Mucosa of descending colon (tissue), 3 donors: ENCODE measurements around the gene EPB41L3. TPM values are rescaled to one million over a fixed set of nuclear protein-coding genes. Genes with fewer than 3 reads are reported as not detected.

Experiments used
- ATAC-seq: fragments of 200-7000 bp; cut with Tn5 transposase; one replicate; pipeline ENCODE4 v1.9.1; 2020; ENCODE audit warnings: mild to moderate bottlenecking, moderate library complexity
- DNase-seq, 3 donors: peaks; one replicate each; pipeline ENCODE4 v3.0.0-alpha.2; 2020
- H3K36me3 ChIP-seq: fragments of 200-600 bp; one replicate; pipeline ENCODE4 v1.8.0; 2021; ENCODE audit warnings: low read depth, mild to moderate bottlenecking
- H3K4me1 ChIP-seq: fragments of 200-600 bp; one replicate; pipeline ENCODE4 v1.8.0; 2021; ENCODE audit warnings: low read depth, mild to moderate bottlenecking
- H3K4me3 ChIP-seq: fragments of 200-600 bp; one replicate; pipeline ENCODE4 v1.8.0; 2021; ENCODE audit warnings: mild to moderate bottlenecking
- H3K9me3 ChIP-seq: fragments of 200-600 bp; one replicate; pipeline ENCODE4 v1.8.0; 2021; ENCODE audit warnings: mild to moderate bottlenecking
- intact Hi-C, 2 donors: fragments of 100-400 bp; cut with DNase I in 1 of 2; cut with micrococcal nuclease in 1 of 2; formaldehyde crosslinking; loops; one replicate each; pipeline versions ENCODE4 v1.11.0 to v1.11.1; 2022; cut with DNase I, micrococcal nuclease
- total RNA-seq, 3 donors: library from RNA; stranded (reverse); fragmentation: NEBNext Ultra II Directional in 2 of 3; extraction: Animal tissue kit (Norgen Biotek cat#: 25700) in 2 of 3; gene quantifications; one replicate each; pipeline versions ENCODE4 v1.2.1 to v1.2.4, GENCODE V29; 2021 to 2023
- TF ChIP-seq, protein P1 (sequence below): fragments of 200-600 bp; IDR thresholded peaks from one replicate; pipeline ENCODE4 v1.8.0; 2022; ENCODE audit warnings: antibody characterized with exemption, mild to moderate bottlenecking
- donor health status: DM: no; HTN: no; CAD: no; lungs with moderate emphysema.
- donor health status: DM: no; HTN: no; CAD: no.
- donor health status: DM: no; HTN: yes; CAD: no.

Gene EPB41L3
- total RNA-seq, 3 donors from 2014 or later: 83.3 to 98.9 (median 97.3) TPM

DNA sequence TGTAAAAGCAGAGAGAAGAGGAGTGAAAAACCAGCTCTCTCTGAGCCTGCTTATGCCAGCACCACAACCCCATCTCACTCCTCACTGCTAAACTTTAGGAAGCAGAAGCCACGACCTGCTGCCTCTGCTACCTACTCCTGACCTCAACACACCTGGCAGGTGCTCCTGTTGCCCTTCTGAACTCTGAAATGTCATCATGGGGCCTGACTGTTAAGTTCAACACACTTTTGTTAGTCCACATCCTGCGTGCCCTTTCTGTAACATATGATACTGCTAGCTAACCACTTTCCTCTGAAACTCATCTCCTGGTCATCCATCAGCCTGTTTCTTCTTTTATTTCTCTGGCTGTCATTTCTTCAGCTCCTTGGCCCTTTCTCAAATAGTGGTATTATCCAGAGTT, 118.1 kb downstream of the EPB41L3 start:
- intact Hi-C loops: no loop called here
- DNase-seq: no peak
- H3K9me3 ChIP-seq: no peaks in the 10 kb centered on the region
- no peak overlapping the region for H3K4me3 ChIP-seq
- H3K4me1 ChIP-seq: no peaks in the 10 kb centered on the region
- TF ChIP-seq, protein P1, sequence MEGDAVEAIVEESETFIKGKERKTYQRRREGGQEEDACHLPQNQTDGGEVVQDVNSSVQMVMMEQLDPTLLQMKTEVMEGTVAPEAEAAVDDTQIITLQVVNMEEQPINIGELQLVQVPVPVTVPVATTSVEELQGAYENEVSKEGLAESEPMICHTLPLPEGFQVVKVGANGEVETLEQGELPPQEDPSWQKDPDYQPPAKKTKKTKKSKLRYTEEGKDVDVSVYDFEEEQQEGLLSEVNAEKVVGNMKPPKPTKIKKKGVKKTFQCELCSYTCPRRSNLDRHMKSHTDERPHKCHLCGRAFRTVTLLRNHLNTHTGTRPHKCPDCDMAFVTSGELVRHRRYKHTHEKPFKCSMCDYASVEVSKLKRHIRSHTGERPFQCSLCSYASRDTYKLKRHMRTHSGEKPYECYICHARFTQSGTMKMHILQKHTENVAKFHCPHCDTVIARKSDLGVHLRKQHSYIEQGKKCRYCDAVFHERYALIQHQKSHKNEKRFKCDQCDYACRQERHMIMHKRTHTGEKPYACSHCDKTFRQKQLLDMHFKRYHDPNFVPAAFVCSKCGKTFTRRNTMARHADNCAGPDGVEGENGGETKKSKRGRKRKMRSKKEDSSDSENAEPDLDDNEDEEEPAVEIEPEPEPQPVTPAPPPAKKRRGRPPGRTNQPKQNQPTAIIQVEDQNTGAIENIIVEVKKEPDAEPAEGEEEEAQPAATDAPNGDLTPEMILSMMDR: no peak
- H3K36me3 ChIP-seq: no peaks in the 10 kb centered on the region
- no peak for ATAC-seq

DNA sequence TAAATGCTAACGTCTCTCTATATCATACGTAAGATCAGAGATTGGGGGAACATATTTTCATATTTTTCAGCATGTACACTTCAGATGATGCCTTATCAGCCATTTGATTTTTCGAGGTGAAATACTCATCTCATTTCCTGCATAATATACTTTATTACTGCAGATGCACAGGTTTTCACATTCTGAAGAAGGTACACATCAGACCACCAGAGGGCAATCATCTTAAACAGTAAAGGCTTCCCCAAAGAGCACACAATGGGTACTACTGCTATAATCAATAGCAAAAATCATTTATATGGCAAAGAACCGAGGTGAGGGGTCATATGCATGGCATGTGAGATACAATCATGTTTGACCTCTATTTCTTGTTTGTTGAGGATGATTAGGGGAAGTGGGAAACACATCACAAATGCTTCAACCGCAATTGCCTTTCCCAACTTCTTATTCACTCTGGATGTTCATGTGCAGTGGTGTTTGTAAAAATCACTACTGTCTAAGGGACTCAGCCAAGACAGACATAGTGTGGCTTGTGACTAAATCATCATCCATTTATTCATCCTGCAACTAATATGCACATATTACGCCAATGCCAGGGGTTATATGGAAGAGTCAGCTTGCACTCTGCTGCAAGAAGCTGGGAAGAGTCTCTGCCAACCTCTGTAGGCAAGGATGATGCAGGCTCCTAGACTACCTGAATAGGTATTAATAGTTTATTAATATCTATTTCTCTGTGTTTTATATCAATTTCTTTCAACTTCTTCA, 118.7 kb downstream of the EPB41L3 start:
- intact Hi-C loops: no loop called here
- H3K36me3 ChIP-seq: no peaks in the 10 kb centered on the region
- no peaks in the 10 kb centered on the region for H3K9me3 ChIP-seq
- DNase-seq (peak in 1 of 3 donors; percentile 31), ATAC-seq (no peak)
- no peaks in the 10 kb centered on the region for H3K4me1 ChIP-seq
- TF ChIP-seq, protein P1: no peak
- no peak overlapping the region for H3K4me3 ChIP-seq

DNA sequence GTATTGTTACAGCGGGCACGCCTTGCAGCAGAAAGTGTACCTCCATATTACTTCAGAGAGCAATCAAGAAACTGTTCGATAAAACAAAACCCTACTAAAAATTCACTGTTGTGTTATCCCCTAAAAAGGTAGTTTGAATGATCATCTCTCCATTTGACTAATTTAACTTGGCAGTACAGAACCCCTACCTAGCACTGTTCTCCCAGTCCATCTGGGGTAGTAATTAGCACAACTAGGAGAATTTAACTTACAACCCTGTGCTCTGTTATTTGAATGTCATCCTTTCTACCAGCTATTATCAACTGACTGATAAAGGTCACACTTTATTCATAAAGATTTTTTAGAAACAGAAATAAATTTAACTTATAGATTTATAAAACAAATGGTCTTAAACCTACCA, 121.2 kb downstream of the EPB41L3 start:
- intact Hi-C loops: no loop called here
- Histone ChIP-seq H3K36me3 (no peaks in the 10 kb centered on the region), H3K4me1 (no peaks in the 10 kb centered on the region), H3K9me3 (no peaks in the 10 kb centered on the region), H3K4me3 (no peak overlapping the region)
- ATAC-seq (no peak), DNase-seq (no peak)
- TF ChIP-seq, protein P1: no peak

DNA sequence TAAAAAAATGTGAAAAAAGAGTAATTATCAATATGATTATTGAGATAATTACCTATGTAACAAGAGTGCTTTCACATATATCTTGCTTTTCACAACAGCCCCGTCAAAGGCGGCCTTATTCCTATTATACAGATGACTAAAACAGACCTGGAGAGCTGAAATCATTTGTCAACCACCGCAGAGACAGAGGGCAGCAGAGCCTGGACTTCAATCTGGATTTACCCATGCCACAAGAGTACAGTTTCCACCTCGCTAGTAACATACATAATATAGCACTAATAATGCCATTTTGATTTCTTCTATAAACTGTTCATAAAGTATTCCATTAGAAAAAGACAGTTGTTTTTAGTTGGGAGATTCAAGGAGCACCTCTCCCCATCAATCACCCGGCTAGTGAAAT, 121.8 kb downstream of the EPB41L3 start:
- no peak for DNase-seq
- no peaks in the 10 kb centered on the region for H3K4me1 ChIP-seq
- no peak overlapping the region for H3K4me3 ChIP-seq
- no peak for ATAC-seq
- no peaks in the 10 kb centered on the region for H3K36me3 ChIP-seq
- intact Hi-C loops: no loop called here
- TF ChIP-seq, protein P1: no peak
- H3K9me3 ChIP-seq: no peaks in the 10 kb centered on the region

DNA sequence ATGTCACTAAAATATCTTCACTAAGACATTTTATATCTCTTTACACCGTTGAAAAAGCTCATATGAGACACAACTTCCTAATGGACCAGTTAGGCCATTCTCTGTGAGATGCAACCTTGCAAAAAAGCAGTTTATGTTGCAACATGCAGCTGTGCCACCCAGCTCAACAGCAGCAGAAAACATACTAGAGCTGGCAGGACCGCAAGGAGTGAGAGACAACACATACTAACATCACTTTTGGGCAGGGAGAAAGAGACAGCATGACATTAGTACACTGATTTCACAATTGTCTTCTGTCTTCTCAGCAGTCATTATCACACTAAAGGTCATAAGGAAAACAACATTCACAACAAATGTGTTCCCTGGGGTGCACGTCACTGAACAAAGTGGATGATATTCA, 122.9 kb downstream of the EPB41L3 start:
- intact Hi-C loops: no loop called here
- H3K4me1 ChIP-seq: no peaks in the 10 kb centered on the region
- TF ChIP-seq, protein P1: no peak
- no peaks in the 10 kb centered on the region for H3K36me3 ChIP-seq
- DNase-seq (no peak), ATAC-seq (no peak)
- no peak overlapping the region for H3K4me3 ChIP-seq
- H3K9me3 ChIP-seq: no peaks in the 10 kb centered on the region

DNA sequence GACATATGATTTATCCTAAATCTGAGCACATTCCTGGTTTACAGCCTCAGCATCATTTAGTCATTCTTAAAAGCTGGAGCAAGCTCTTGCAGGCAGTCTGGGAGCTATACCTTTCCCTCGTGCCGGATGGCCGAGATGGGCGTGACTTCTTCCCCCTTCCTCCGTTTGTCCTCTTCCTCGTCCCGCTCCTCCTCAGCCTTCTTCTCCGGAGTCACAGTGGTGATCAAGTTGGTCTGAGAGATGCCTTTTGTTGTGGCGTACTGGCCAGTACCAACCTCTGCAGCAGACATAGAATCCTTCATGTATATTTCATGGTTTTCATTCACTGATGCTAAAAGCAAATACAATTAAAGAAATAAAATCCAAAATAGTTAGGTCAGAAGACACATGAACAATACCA, 124.2 kb downstream of the EPB41L3 start:
- no peaks in the 10 kb centered on the region for H3K4me1 ChIP-seq
- no peak overlapping the region for H3K4me3 ChIP-seq
- H3K36me3 ChIP-seq: no peaks in the 10 kb centered on the region
- TF ChIP-seq, protein P1: no peak
- intact Hi-C loops: no loop called here
- DNase-seq (no peak), ATAC-seq (no peak)
- no peaks in the 10 kb centered on the region for H3K9me3 ChIP-seq
